Skeletal muscle tissue (tissue), 4 donors: ENCODE measurements around the gene THRAP3. TPM values are rescaled to one million over a fixed set of nuclear protein-coding genes. Genes with fewer than 3 reads are reported as not detected.
A peak's percentile ranks its signal among the peaks of the same experiment; 100 is the strongest.

Experiments
- H3K27ac ChIP-seq: one replicate; pipeline ENCODE4 v1.7.0; 2013; ENCODE audit warnings: mild to moderate bottlenecking, low read depth, low read length, inconsistent platforms
- H3K27me3 ChIP-seq, 3 donors: one replicate each; pipeline ENCODE4 v1.7.0; 2013; ENCODE audit warnings: low read length in 3 of 3; ENCODE audit not compliant: control insufficient read depth in 3 of 3, insufficient read depth in 3 of 3
- H3K36me3 ChIP-seq, 3 donors: one replicate each; pipeline ENCODE4 v1.7.0; 2013; ENCODE audit warnings: low read length in 3 of 3; ENCODE audit not compliant: control insufficient read depth in 3 of 3, insufficient read depth in 3 of 3
- H3K4me1 ChIP-seq, 3 donors: one replicate each; pipeline ENCODE4 v1.7.0; 2013; ENCODE audit warnings: low read length in 3 of 3, mild to moderate bottlenecking in 3 of 3; ENCODE audit not compliant: control insufficient read depth in 3 of 3, insufficient read depth in 3 of 3
- H3K4me3 ChIP-seq, 3 donors: one replicate each; pipeline ENCODE4 v1.7.0; 2013; ENCODE audit warnings: low read length in 3 of 3
- H3K9ac ChIP-seq, 3 donors: one replicate each; pipeline ENCODE4 v1.7.0; 2013; ENCODE audit warnings: low read length in 3 of 3, mild to moderate bottlenecking in 3 of 3, moderate library complexity in 2 of 3, low read depth in 1 of 3
- H3K9me3 ChIP-seq, 3 donors: one replicate each; pipeline ENCODE4 v1.7.0; 2013; ENCODE audit warnings: low read length in 3 of 3; ENCODE audit not compliant: control insufficient read depth in 3 of 3
- total RNA-seq: library from RNA; depleted of rRNA; stranded (reverse); fragments of >200 nt; gene quantifications from one replicate; pipeline ENCODE4 v1.2.3, GENCODE V29; 2014
- donor health status: Osteomylitis.

The THRAP3 gene
- total RNA-seq, 1 donor from 2014 or later: 51.7 TPM

GRCh38 chr1:36328713-36329112, 104.5 kb downstream of the THRAP3 start:
- Histone ChIP-seq H3K36me3 (no peaks in the 10 kb centered on the region), H3K27me3 (peaks cover 0 to 2% (median 0%) of the 10 kb centered on the region in 3 donors), H3K4me3 (no peak overlapping the region), H3K9me3 (no peaks in the 10 kb centered on the region), H3K27ac (no peak overlapping the region), H3K4me1 (peaks cover 7 to 18% (median 13%) of the 10 kb centered on the region in 3 donors), H3K9ac (no peak overlapping the region)

GRCh38 chr1:36329817-36330216, 105.6 kb downstream of the THRAP3 start:
- H3K27ac ChIP-seq: no peak overlapping the region
- no peaks in the 10 kb centered on the region for H3K36me3 ChIP-seq
- H3K9me3 ChIP-seq: no peaks in the 10 kb centered on the region
- no peaks in the 10 kb centered on the region for H3K27me3 ChIP-seq
- no peak overlapping the region for H3K4me3 ChIP-seq
- H3K9ac ChIP-seq: no peak overlapping the region
- H3K4me1 ChIP-seq: peaks cover 0 to 11% (median 6%) of the 10 kb centered on the region in 3 donors

GRCh38 chr1:36330940-36331339, 106.7 kb downstream of the THRAP3 start:
- Histone ChIP-seq H3K4me3 (no peak overlapping the region), H3K9ac (no peak overlapping the region), H3K4me1 (peaks cover 0 to 11% (median 6%) of the 10 kb centered on the region in 3 donors), H3K9me3 (no peaks in the 10 kb centered on the region), H3K27me3 (no peaks in the 10 kb centered on the region), H3K36me3 (no peaks in the 10 kb centered on the region), H3K27ac (no peak overlapping the region)

GRCh38 chr1:36337830-36338229, 113.6 kb downstream of the THRAP3 start:
- Histone ChIP-seq H3K4me1 (peaks cover 10 to 18% (median 15%) of the 10 kb centered on the region in 3 donors), H3K9ac (no peak overlapping the region), H3K4me3 (no peak overlapping the region), H3K36me3 (peaks cover 7 to 22% (median 14%) of the 10 kb centered on the region in 3 donors), H3K27ac (no peak overlapping the region), H3K9me3 (no peaks in the 10 kb centered on the region), H3K27me3 (no peaks in the 10 kb centered on the region)

- peaks cover 14 to 34% (median 19%) of the 10 kb centered on the region in 3 donors for H3K36me3 ChIP-seq
- no peak overlapping the region for H3K27ac ChIP-seq
- H3K4me3 ChIP-seq: no peak overlapping the region
- no peak overlapping the region for H3K9ac ChIP-seq
- no peaks in the 10 kb centered on the region for H3K27me3 ChIP-seq
- no peaks in the 10 kb centered on the region for H3K9me3 ChIP-seq
- H3K4me1 ChIP-seq: peaks cover 24 to 31% (median 29%) of the 10 kb centered on the region in 3 donors
Observed at GRCh38 chr1:36339215-36339614, 115.0 kb downstream of the THRAP3 start.

- peaks cover 24 to 35% (median 33%) of the 10 kb centered on the region in 3 donors for H3K4me1 ChIP-seq
- peaks cover 14 to 38% (median 20%) of the 10 kb centered on the region in 3 donors for H3K36me3 ChIP-seq
- H3K9ac ChIP-seq: no peak overlapping the region
- H3K27ac ChIP-seq: no peak overlapping the region
- no peak overlapping the region for H3K4me3 ChIP-seq
- no peaks in the 10 kb centered on the region for H3K27me3 ChIP-seq
- H3K9me3 ChIP-seq: no peaks in the 10 kb centered on the region
Observed at GRCh38 chr1:36339615-36340014, 115.4 kb downstream of the THRAP3 start.

- Histone ChIP-seq H3K27me3 (no peaks in the 10 kb centered on the region), H3K27ac (no peak overlapping the region), H3K4me1 (peaks cover 33 to 46% (median 44%) of the 10 kb centered on the region in 3 donors), H3K9me3 (no peaks in the 10 kb centered on the region), H3K36me3 (peaks cover 25 to 44% (median 38%) of the 10 kb centered on the region in 3 donors), H3K4me3 (no peak overlapping the region), H3K9ac (no peak overlapping the region)
Observed at GRCh38 chr1:36341626-36342320, 117.5 kb downstream of the THRAP3 start.

- no peaks in the 10 kb centered on the region for H3K9me3 ChIP-seq
- peaks cover 29 to 51% (median 44%) of the 10 kb centered on the region in 3 donors for H3K36me3 ChIP-seq
- H3K4me3 ChIP-seq: no peak overlapping the region
- peak overlapping the region in 2 of 3 donors; percentile 6 to 47 for H3K9ac ChIP-seq
- H3K4me1 ChIP-seq: peaks cover 33 to 44% (median 43%) of the 10 kb centered on the region in 3 donors
- H3K27me3 ChIP-seq: no peaks in the 10 kb centered on the region
- H3K27ac ChIP-seq: peak overlapping the region; percentile 44
Observed at GRCh38 chr1:36342426-36343185, 118.4 kb downstream of the THRAP3 start.

GRCh38 chr1:36343651-36344394, 119.6 kb downstream of the THRAP3 start:
- Histone ChIP-seq H3K4me3 (no peak overlapping the region), H3K27ac (no peak overlapping the region), H3K4me1 (peaks cover 26 to 38% (median 34%) of the 10 kb centered on the region in 3 donors), H3K27me3 (no peaks in the 10 kb centered on the region), H3K9me3 (no peaks in the 10 kb centered on the region), H3K36me3 (peaks cover 38 to 62% (median 55%) of the 10 kb centered on the region in 3 donors), H3K9ac (peak overlapping the region in 2 of 3 donors; percentile 2 to 47)
